GM12878 (cell line): Measurements from ENCODE around the gene THRB. TPM values are rescaled to one million over a fixed set of nuclear protein-coding genes. Genes with fewer than 3 reads are reported as not detected.

Source experiments
- ATAC-seq: fragments of 200-7000 bp; cut with Tn5 transposase; 3 replicates; pipeline ENCODE4 v1.9.1; 2020; ENCODE audit warnings: mild to moderate bottlenecking, moderate library complexity
- BruUV-seq: library from RNA; stranded (reverse); fragments of 400-500 nt; replicated peaks from 2 replicates; lab custom pipeline; 2021; lab: Mats Ljungman, UMichigan
- CTCF ChIA-PET: fragments of 300-600 bp; sonication (Branson Sonifier 250); formaldehyde crosslinking; extraction: SDS; loops from one replicate; lab custom pipeline; 2021; ENCODE audit warnings: inconsistent platforms; lab: Yijun Ruan, JAX
- POLR2A ChIA-PET: fragments of 350-600 bp; formaldehyde crosslinking; extraction: SDS; loops from one replicate; lab custom pipeline; 2021; ENCODE audit warnings: inconsistent platforms; lab: Charles Lee
- RAD21 ChIA-PET: fragments of 300-600 bp; sonication (Branson Sonifier 250); formaldehyde crosslinking; loops from one replicate; lab custom pipeline; 2023; ENCODE audit warnings: antibody characterized with exemption; ENCODE audit not compliant: unreplicated experiment; lab: Charles Lee
- SMC1A ChIA-PET: fragments of 300-600 bp; sonication (Branson Sonifier 250); formaldehyde crosslinking; loops from one replicate; lab custom pipeline; 2023; ENCODE audit not compliant: unreplicated experiment, uncharacterized antibody; lab: Charles Lee
- DNase-seq: peaks from one replicate; pipeline ENCODE4 v3.0.0-alpha.2; 2011; ENCODE audit warnings: low read depth, low spot score
- FAIRE-seq: peaks from 3 replicates; lab custom pipeline; 2011; peaks lifted over from hg19 to GRCh38; lab: Jason Lieb, UNC
- H2AFZ ChIP-seq: 2 replicates; pipeline ENCODE4 v1.6.0; 2011; ENCODE audit warnings: low read depth, low read length, control low read depth; ENCODE audit not compliant: control insufficient read depth
- H3K27ac ChIP-seq: 2 replicates; pipeline ENCODE4 v1.5.1; 2011; ENCODE audit warnings: control low read depth; ENCODE audit not compliant: control insufficient read depth, insufficient read depth
- H3K27me3 ChIP-seq, 2 experiments: replicated peaks in 1 of 2; 2 replicates each; pipeline versions ENCODE4 v1.6.0 to v1.6.1; 2011; ENCODE audit warnings: low read length in 1 of 2; ENCODE audit not compliant: control insufficient read depth in 2 of 2, insufficient read depth in 2 of 2
- H3K36me3 ChIP-seq, 2 experiments: 2 replicates each; pipeline ENCODE4 v1.5.1; 2011; ENCODE audit warnings: low read length in 1 of 2; ENCODE audit not compliant: control insufficient read depth in 2 of 2, insufficient read depth in 2 of 2
- H3K4me1 ChIP-seq: 2 replicates; pipeline ENCODE4 v1.6.1; 2011; ENCODE audit warnings: mild to moderate bottlenecking, low read length, moderate library complexity, mixed read lengths; ENCODE audit not compliant: control insufficient read depth, insufficient read depth
- H3K4me2 ChIP-seq: 2 replicates; pipeline ENCODE4 v1.6.0; 2011; ENCODE audit warnings: control low read depth; ENCODE audit not compliant: control insufficient read depth, insufficient read depth
- H3K4me3 ChIP-seq: fragments of 200-600 bp; sonication (generic); 2 replicates; pipeline ENCODE4 v1.5.1; 2016
- H3K79me2 ChIP-seq: 2 replicates; pipeline ENCODE4 v1.6.0; 2011; ENCODE audit warnings: low read length; ENCODE audit not compliant: control insufficient read depth, insufficient read depth
- H3K9ac ChIP-seq: 2 replicates; pipeline ENCODE4 v1.8.0; 2011; ENCODE audit warnings: low read length, control low read depth, mixed read lengths; ENCODE audit not compliant: control insufficient read depth, insufficient read depth
- H3K9me3 ChIP-seq: replicated peaks from 3 replicates; pipeline ENCODE4 v1.5.1; 2011; ENCODE audit warnings: mild to moderate bottlenecking, low read length; ENCODE audit not compliant: control insufficient read depth, insufficient read depth
- H4K20me1 ChIP-seq: 2 replicates; pipeline ENCODE4 v1.6.0; 2011; ENCODE audit not compliant: control insufficient read depth, insufficient read depth
- ATF2 ChIP-seq: IDR thresholded peaks from 2 replicates; pipeline ENCODE4 v1.6.1; 2012; ENCODE audit warnings: low read length, inconsistent platforms
- FOS ChIP-seq: IDR thresholded peaks from 3 replicates; pipeline ENCODE4 v1.6.1; 2011; ENCODE audit warnings: borderline replicate concordance; ENCODE audit not compliant: insufficient read length; ENCODE audit errors: extremely low read depth
- MLLT1 ChIP-seq: fragments of 450-650 bp; IDR thresholded peaks from 2 replicates; pipeline ENCODE4 v1.6.1; 2016; ENCODE audit warnings: mild to moderate bottlenecking
- MTA3 ChIP-seq: IDR thresholded peaks from 2 replicates; pipeline ENCODE4 v1.6.1; 2012; ENCODE audit warnings: low read length, inconsistent platforms, borderline replicate concordance
- NFYA ChIP-seq: IDR thresholded peaks from 2 replicates; pipeline ENCODE4 v1.6.1; 2011; ENCODE audit warnings: low read depth, mild to moderate bottlenecking, low read length, improper control_type of control experiment, borderline replicate concordance
- TBL1XR1 ChIP-seq: IDR thresholded peaks from 2 replicates; pipeline ENCODE4 v1.6.1; 2012; ENCODE audit warnings: low read depth, low read length, improper control_type of control experiment
- USF2 ChIP-seq: IDR thresholded peaks from 2 replicates; pipeline ENCODE4 v1.6.1; 2011; ENCODE audit warnings: low read depth, low read length, improper control_type of control experiment, borderline replicate concordance
- ZNF217 ChIP-seq: fragments of 450-650 bp; IDR thresholded peaks from 2 replicates; pipeline ENCODE4 v1.6.1; 2017; ENCODE audit warnings: antibody characterized with exemption, mild to moderate bottlenecking
- WGBS: methylation state at CpG from one replicate; pipeline ENCODE4 v1.1.6; 2016; ENCODE audit warnings: low lambda C conversion rate; ENCODE audit not compliant: insufficient replicate concordance, insufficient coverage; ENCODE audit errors: missing lambda C conversion rate; 5-methylcytosine and 5-hydroxymethylcytosine counted together
- in situ Hi-C: fragments of 300-500 bp; cut with MboI; formaldehyde crosslinking; loops from 9 replicates; pipeline ENCODE4 v1.14.3; 2018; ENCODE audit warnings: mixed read lengths
- intact Hi-C: fragments of 100-400 bp; cut with micrococcal nuclease; formaldehyde crosslinking; loops from one replicate; pipeline ENCODE4 v1.14.2; 2022; ENCODE audit not compliant: unreplicated experiment
- polyA plus RNA-seq, 11 experiments: library from polyadenylated mRNA; depleted of rRNA in 4 of 11; unstranded in 6 of 11; stranded (reverse) in 5 of 11; fragments of >200 nt; fragmentation: Nextera tagmentation in 4 of 11; fragmentation: Illumina TruSeq in 1 of 11; extraction: Ambion mirVana in 4 of 11; extraction: Trizol in 1 of 11; gene quantifications; 1 replicate in 1 of 11; 2 replicates in 10 of 11; pipeline versions ENCODE4 v1.2.1 to v1.2.3, GENCODE V29; 2011 to 2016; ENCODE audit warnings: inconsistent platforms in 2 of 11, missing spikeins in 2 of 11, low read depth in 1 of 11
- total RNA-seq, 4 experiments: library from RNA; depleted of rRNA in 3 of 4; stranded (reverse); fragments of >200 nt in 3 of 4; fragmentation: Illumina TruSeq in 1 of 4; extraction: Trizol in 1 of 4; gene quantifications; 2 replicates each; pipeline versions ENCODE4 v1.2.1 to v1.2.3, GENCODE V29; 2013 to 2021

Gene THRB
- total and polyA plus RNA-seq, 10 of the 15 experiments (the other 5 are each of a cell fraction or from before 2014, with no cell fraction given), result 0.05 TPM; not detected in 9

GRCh38 chr3:24389108-24390090 is 105.3 kb downstream of the THRB start:
- TF ChIP-seq MTA3, result no peak
- TF ChIP-seq FOS, result no peak
- no peak for TF ChIP-seq MLLT1
- no peak for TF ChIP-seq TBL1XR1
- no peak for TF ChIP-seq NFYA
- TF ChIP-seq USF2, result no peak
- no peak for TF ChIP-seq ZNF217
- TF ChIP-seq ATF2, result no peak
- H3K4me2 ChIP-seq, result no peak overlapping the region
- no peak for ATAC-seq
- H3K9ac ChIP-seq, result no peak overlapping the region
- no peak for FAIRE-seq
- no peaks in the 10 kb centered on the region for H3K79me2 ChIP-seq
- ChIA-PET CTCF (interaction anchor here (0.6 kb wide), 1 partner anchor 10 kb away, joined by 4 read pairs; no protein-coding TSS in a partner anchor), POLR2A (no interaction called here), SMC1A (interaction anchor here (0.7 to 1.2 kb wide), 2 partner anchors 13 to 19 kb away, joined by 3 read pairs; no protein-coding TSS in a partner anchor), RAD21 (no interaction called here)
- DNase-seq, result no peak
- no peaks in the 10 kb centered on the region for H3K36me3 ChIP-seq
- intact Hi-C loops, result no loop called here
- H3K4me1 ChIP-seq, result no peaks in the 10 kb centered on the region
- H4K20me1 ChIP-seq, result no peaks in the 10 kb centered on the region
- 18% methylated on average over 6 of the region's 6 CpGs for WGBS
- no peaks in the 10 kb centered on the region for H3K9me3 ChIP-seq
- H2AFZ ChIP-seq, result no peak overlapping the region
- no peaks in the 10 kb centered on the region; a peak in 1 of 4 replicates for H3K27me3 ChIP-seq
- in situ Hi-C loops, result no loop called here
- H3K27ac ChIP-seq, result no peak overlapping the region
- no TSS peak for BruUV-seq
- H3K4me3 ChIP-seq, result no peak overlapping the region
